ENCODE results near the gene OLFM1.

DNA sequence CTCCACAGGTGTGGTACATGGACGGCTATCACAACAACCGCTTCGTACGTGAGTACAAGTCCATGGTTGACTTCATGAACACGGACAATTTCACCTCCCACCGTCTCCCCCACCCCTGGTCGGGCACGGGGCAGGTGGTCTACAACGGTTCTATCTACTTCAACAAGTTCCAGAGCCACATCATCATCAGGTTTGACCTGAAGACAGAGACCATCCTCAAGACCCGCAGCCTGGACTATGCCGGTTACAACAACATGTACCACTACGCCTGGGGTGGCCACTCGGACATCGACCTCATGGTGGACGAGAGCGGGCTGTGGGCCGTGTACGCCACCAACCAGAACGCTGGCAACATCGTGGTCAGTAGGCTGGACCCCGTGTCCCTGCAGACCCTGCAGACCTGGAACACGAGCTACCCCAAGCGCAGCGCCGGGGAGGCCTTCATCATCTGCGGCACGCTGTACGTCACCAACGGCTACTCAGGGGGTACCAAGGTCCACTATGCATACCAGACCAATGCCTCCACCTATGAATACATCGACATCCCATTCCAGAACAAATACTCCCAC, 32.1 kb downstream of the OLFM1 start:
- TF ChIP-seq, protein P1, sequence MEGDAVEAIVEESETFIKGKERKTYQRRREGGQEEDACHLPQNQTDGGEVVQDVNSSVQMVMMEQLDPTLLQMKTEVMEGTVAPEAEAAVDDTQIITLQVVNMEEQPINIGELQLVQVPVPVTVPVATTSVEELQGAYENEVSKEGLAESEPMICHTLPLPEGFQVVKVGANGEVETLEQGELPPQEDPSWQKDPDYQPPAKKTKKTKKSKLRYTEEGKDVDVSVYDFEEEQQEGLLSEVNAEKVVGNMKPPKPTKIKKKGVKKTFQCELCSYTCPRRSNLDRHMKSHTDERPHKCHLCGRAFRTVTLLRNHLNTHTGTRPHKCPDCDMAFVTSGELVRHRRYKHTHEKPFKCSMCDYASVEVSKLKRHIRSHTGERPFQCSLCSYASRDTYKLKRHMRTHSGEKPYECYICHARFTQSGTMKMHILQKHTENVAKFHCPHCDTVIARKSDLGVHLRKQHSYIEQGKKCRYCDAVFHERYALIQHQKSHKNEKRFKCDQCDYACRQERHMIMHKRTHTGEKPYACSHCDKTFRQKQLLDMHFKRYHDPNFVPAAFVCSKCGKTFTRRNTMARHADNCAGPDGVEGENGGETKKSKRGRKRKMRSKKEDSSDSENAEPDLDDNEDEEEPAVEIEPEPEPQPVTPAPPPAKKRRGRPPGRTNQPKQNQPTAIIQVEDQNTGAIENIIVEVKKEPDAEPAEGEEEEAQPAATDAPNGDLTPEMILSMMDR (IDR thresholded peaks at IDR 0.05) = no peak
- no peak for TF ChIP-seq POLR2A (IDR thresholded peaks at IDR 0.05)

Data from esophagus squamous epithelium (tissue), 4 donors.